Measurements from ENCODE around the gene TTC12.

DNA sequence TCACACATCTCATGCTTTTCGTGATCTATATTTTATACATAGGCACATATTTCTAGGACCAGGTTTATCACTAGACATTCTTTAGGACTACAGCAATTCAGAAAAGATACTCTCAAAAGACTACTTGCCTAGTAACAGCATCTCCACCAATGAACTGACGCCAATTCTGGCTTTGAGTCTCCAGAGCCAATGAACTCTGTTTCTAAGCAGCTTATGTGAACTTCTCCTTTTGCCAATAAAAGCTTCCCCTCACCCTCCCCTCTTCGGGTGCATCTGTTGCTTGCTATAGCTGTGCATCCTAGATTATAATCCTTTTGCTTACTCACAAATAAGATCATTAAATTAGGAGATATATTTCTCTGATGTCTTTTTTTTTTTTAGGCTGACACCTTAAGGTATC, 61.8 kb downstream of the TTC12 start:
- no peak for TF ChIP-seq POLR2A (IDR thresholded peaks at IDR 0.05; ENCODE audit: low read length)
- no peak for TF ChIP-seq GATA1 (IDR thresholded peaks at IDR 0.05; ENCODE audit: low read depth, low read length)
